ENCODE results near the gene SAFB2. TPM values are rescaled to one million over a fixed set of nuclear protein-coding genes. Genes with fewer than 3 reads are reported as not detected.
A peak's percentile ranks its signal among the peaks of the same experiment; 100 is the strongest.

Gene SAFB2
- total RNA-seq, 2 donors from 2014 or later, result 67.3 to 92.3 TPM

DNA sequence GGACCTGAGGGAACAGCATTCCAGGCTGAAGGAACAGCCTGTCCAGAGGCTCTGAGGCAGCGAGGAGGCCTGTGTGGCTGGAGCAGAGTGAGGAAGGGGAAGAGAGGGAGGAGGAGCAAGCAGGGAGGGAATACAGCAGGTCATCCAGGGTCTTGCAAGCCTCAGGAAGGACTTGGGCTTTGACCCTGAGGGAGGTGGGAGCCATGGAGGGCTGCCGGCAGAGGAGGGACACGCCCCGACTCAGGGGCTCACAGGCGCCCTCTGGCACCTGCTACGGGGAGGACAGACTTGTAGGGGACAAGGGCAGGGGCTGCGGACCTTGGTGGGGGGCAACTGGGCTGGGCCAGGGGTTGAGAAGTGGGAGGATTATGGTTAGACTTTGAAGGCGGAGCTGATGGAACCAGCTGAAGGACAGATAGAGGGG lies 59.6 kb downstream of the SAFB2 start:
- ATAC-seq, result no peak
- DNase-seq, result no peak
- intact Hi-C loops (cut with DNase I, micrococcal nuclease), result no loop called here

GRCh38 chr19:5562280-5562679 lies 60.3 kb downstream of the SAFB2 start:
- ATAC-seq, result no peak
- intact Hi-C loops (cut with DNase I, micrococcal nuclease), result no loop called here
- no peak for DNase-seq

- intact Hi-C loops (cut with DNase I, micrococcal nuclease), result no loop called here
- ATAC-seq (no peak), DNase-seq (no peak)
Measured at GRCh38 chr19:5561559-5561958, 61.0 kb downstream of the SAFB2 start.

- DNase-seq (no peak), ATAC-seq (no peak)
- intact Hi-C loops (cut with DNase I, micrococcal nuclease), result no loop called here
Measured at GRCh38 chr19:5560156-5560555, 62.4 kb downstream of the SAFB2 start.

DNA sequence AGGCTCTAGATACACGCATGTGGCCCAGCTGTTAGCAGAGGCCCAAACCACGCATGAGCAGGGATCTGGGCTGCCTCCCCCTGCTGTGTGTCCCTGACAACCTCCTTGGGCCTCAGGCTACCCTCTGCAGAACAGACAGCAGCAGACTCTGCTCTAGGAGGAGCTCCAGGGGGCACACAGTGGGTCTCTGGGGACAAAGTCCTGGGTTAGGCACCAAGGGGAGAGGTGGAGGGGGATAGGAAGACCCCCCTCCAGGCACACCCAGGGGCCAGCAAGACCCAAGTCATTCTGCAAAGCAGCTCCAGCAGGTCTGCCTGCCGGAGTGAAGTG lies 62.8 kb downstream of the SAFB2 start:
- ATAC-seq (no peak), DNase-seq (no peak)
- intact Hi-C loops (cut with DNase I, micrococcal nuclease), result no loop called here

DNA sequence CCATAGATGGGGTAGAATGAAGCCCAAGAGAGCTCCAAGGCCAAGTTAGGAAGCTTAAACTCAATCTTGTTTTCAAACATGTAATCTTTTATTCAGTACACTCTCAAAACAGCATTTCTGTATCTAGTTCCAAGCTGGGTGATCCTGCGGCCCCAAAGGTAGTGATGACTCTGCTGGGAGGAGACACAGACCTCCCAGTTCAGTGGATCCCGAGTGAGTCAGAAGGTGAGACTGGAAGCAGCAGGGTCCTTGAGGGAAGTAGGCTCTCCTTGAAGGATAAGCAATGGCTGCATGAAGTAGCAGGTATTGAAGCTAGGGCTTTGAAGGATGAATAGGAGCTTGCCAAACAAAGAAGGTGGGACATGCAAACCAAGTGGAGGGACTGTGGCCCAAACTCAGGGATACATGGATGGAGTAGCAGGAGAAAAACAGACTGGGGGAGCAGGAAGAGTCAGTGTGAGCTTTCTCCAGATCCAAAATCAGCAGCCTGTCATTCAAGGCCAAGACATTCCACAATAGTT lies 64.4 kb downstream of the SAFB2 start:
- intact Hi-C loops (cut with DNase I, micrococcal nuclease), result no loop called here
- DNase-seq (no peak), ATAC-seq (no peak)

GRCh38 chr19:5557691-5558090 lies 64.9 kb downstream of the SAFB2 start:
- intact Hi-C loops (cut with DNase I, micrococcal nuclease), result no loop called here
- ATAC-seq, result no peak
- no peak for DNase-seq

- DNase-seq, result no peak
- no peak for ATAC-seq
- intact Hi-C loops (cut with DNase I, micrococcal nuclease), result no loop called here
Measured at GRCh38 chr19:5554828-5555227, 67.7 kb downstream of the SAFB2 start.

DNA sequence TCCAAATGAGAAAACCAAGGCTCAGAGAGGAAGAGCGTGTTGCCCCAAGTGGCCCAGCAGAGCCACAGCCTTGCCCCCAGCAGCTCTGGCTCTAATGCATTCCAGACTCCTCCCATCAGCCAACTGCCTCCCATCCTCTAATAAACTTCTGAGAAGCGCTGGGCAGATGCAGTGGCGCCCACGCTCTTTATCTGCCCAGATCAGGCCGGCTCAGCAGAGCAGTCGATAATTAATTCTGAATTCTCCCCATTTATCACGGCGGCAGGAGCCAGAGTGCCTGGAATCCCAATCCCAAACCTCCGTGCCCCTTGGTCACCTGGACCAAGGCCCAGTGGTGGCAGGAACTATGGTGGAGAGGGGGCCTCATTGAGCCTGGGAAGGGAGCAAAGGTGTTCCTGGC lies 68.7 kb downstream of the SAFB2 start:
- ATAC-seq (no peak), DNase-seq (no peak)
- intact Hi-C loops (cut with DNase I, micrococcal nuclease), result no loop called here

GRCh38 chr19:5547881-5548280 lies 74.7 kb downstream of the SAFB2 start:
- ATAC-seq (peak; percentile 92), DNase-seq (peak in 1 of 2 donors; percentile 36)
- intact Hi-C loops (cut with DNase I, micrococcal nuclease), result no loop called here

GRCh38 chr19:5545984-5546383 lies 76.6 kb downstream of the SAFB2 start:
- DNase-seq (no peak), ATAC-seq (no peak)
- intact Hi-C loops (cut with DNase I, micrococcal nuclease), result no loop called here

DNA sequence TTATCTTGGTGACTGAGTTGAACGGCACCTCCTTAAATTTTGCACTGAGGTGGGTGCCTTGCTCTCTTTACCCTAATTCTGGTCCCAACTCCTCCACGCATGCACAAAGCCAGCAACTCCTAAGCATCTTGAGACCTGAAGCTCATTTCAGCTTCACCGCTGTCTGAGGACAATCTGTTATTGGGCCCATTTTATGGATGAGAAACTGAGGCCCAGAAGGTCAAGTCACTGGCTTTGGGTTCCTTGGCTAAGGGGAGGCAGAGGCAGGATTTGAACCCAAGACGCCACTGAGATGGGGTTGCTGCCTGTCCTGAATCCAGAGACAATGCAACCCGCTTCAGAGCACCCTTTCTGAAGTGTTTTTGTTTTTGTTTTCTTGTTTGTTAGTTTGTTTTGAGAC lies 77.5 kb downstream of the SAFB2 start:
- intact Hi-C loops (cut with DNase I, micrococcal nuclease), result no loop called here
- DNase-seq (no peak), ATAC-seq (no peak)

- DNase-seq, result no peak
- intact Hi-C loops (cut with DNase I, micrococcal nuclease), result no loop called here
- no peak for ATAC-seq
Measured at GRCh38 chr19:5542665-5543064, 79.9 kb downstream of the SAFB2 start.

GRCh38 chr19:5541456-5541855 lies 81.1 kb downstream of the SAFB2 start:
- ATAC-seq (no peak), DNase-seq (no peak)
- intact Hi-C loops (cut with DNase I, micrococcal nuclease), result no loop called here

- intact Hi-C loops (cut with DNase I, micrococcal nuclease), result no loop called here
- ATAC-seq (no peak), DNase-seq (no peak)
Measured at GRCh38 chr19:5540208-5540607, 82.4 kb downstream of the SAFB2 start.

- intact Hi-C loops (cut with DNase I, micrococcal nuclease), result no loop called here
- no peak for DNase-seq
- no peak for ATAC-seq
Measured at GRCh38 chr19:5537870-5538269, 84.7 kb downstream of the SAFB2 start.

Other genes with a start within 250 kb of the SAFB2 start
- gene ZNRF4, start 167.4 kb downstream of the SAFB2 start, total RNA-seq, result not detected
- 1 to 10 TPM; 7.2 to 7.5 TPM for gene TINCR, start 54.8 kb downstream of the SAFB2 start, total RNA-seq
- gene SAFB, start 307 bp upstream of the SAFB2 start, total RNA-seq, result 10 to 100 TPM; 56.1 to 82.5 TPM
- gene MICOS13, start 57.7 kb upstream of the SAFB2 start, total RNA-seq, result 10 to 100 TPM; 66.3 to 83.4 TPM
- 1 to 10 TPM; 3.5 to 3.8 TPM for gene HSD11B1L, start 58.3 kb upstream of the SAFB2 start, total RNA-seq
- 100 to 1,000 TPM; 759 to 781 TPM for gene RPL36, start 67.5 kb upstream of the SAFB2 start, total RNA-seq
- gene LONP1, start 97.4 kb upstream of the SAFB2 start, total RNA-seq, result 10 to 100 TPM; 48.9 to 49.1 TPM
- gene CATSPERD, start 97.9 kb upstream of the SAFB2 start, total RNA-seq, result not detected
- gene PRR22, start 162.0 kb upstream of the SAFB2 start, total RNA-seq, result 1 to 10 TPM; 2.6 to 4.5 TPM
- 10 to 100 TPM; 24.8 to 39.4 TPM for gene DUS3L, start 168.4 kb upstream of the SAFB2 start, total RNA-seq
- 1 to 10 TPM; 1.2 to 1.7 TPM for gene NRTN, start 182.3 kb upstream of the SAFB2 start, total RNA-seq
- 10 to 100 TPM; 61.6 to 74.8 TPM for gene FUT6, start 216.9 kb upstream of the SAFB2 start, total RNA-seq
- 100 to 1,000 TPM; 224 to 253 TPM for gene FUT3, start 228.7 kb upstream of the SAFB2 start, total RNA-seq
- not detected for gene FUT5, start 247.8 kb upstream of the SAFB2 start, total RNA-seq

Data from left colon (tissue), 2 donors.